NCI-H748 (cell line): Measurements from ENCODE around the gene ADAM8.

Source experiments
- DNase-seq: peaks from one replicate; lab custom pipeline; 2025; ENCODE audit not compliant: unreplicated experiment; lab: John Stamatoyannopoulos, UW

Gene ADAM8

GRCh38 chr10:133309100-133309719, 32.5 kb upstream of the ADAM8 start:
- DNase-seq, result peak; percentile 85

- DNase-seq, result peak; percentile 80
Measured at GRCh38 chr10:133308421-133309099, 31.9 kb upstream of the ADAM8 start, which contains the start of the genes TUBGCP2 and ZNF511. TSS of gene TUBGCP2 (minus strand) at chr10:133308872. CDS start at chr10:133302941, 5,931 bp downstream. TSS of gene ZNF511 (plus strand) at chr10:133308914. CDS start at chr10:133308944, 30 bp downstream.

- DNase-seq, result peak; percentile 82
Measured at GRCh38 chr10:133307776-133308420, 31.2 kb upstream of the ADAM8 start.

- DNase-seq, result no peak
Measured at GRCh38 chr10:133306941-133307379, 30.3 kb upstream of the ADAM8 start.

- no peak for DNase-seq
Measured at GRCh38 chr10:133306097-133306476, 29.4 kb upstream of the ADAM8 start.

GRCh38 chr10:133303206-133303605, 26.5 kb upstream of the ADAM8 start:
- no peak for DNase-seq

- no peak for DNase-seq
Measured at GRCh38 chr10:133302230-133302629, 25.6 kb upstream of the ADAM8 start.

- no peak for DNase-seq
Measured at GRCh38 chr10:133299738-133300137, 23.1 kb upstream of the ADAM8 start.

- no peak for DNase-seq
Measured at GRCh38 chr10:133299224-133299623, 22.6 kb upstream of the ADAM8 start.

- no peak for DNase-seq
Measured at GRCh38 chr10:133298466-133298865, 21.8 kb upstream of the ADAM8 start.

GRCh38 chr10:133297504-133297903, 20.8 kb upstream of the ADAM8 start:
- no peak for DNase-seq

- no peak for DNase-seq
Measured at GRCh38 chr10:133295426-133296320, 19.0 kb upstream of the ADAM8 start.

GRCh38 chr10:133294189-133294588, 17.5 kb upstream of the ADAM8 start:
- DNase-seq, result no peak

- DNase-seq, result no peak
Measured at GRCh38 chr10:133293810-133294119, 17.1 kb upstream of the ADAM8 start.

- no peak for DNase-seq
Measured at GRCh38 chr10:133292919-133293809, 16.5 kb upstream of the ADAM8 start.

GRCh38 chr10:133289761-133290160, 13.1 kb upstream of the ADAM8 start:
- DNase-seq, result no peak

- DNase-seq, result no peak
Measured at GRCh38 chr10:133287832-133288500, 11.3 kb upstream of the ADAM8 start.

- no peak for DNase-seq
Measured at GRCh38 chr10:133286366-133286765, 9.7 kb upstream of the ADAM8 start.

GRCh38 chr10:133285217-133285616, 8.5 kb upstream of the ADAM8 start:
- no peak for DNase-seq

GRCh38 chr10:133283931-133284330, 7.3 kb upstream of the ADAM8 start:
- no peak for DNase-seq
